GM03348 (cell line): ENCODE data around the gene ZNF722.
"Not testable (repeated sequence)": the region's sequence is repeated elsewhere in the genome, so short reads cannot be mapped to it uniquely, and the experiment has no call there.

Source experiments
- DNase-seq: peaks from one replicate; pipeline ENCODE4 v3.0.0; 2012; ENCODE audit warnings: low spot score

The ZNF722 gene

DNA sequence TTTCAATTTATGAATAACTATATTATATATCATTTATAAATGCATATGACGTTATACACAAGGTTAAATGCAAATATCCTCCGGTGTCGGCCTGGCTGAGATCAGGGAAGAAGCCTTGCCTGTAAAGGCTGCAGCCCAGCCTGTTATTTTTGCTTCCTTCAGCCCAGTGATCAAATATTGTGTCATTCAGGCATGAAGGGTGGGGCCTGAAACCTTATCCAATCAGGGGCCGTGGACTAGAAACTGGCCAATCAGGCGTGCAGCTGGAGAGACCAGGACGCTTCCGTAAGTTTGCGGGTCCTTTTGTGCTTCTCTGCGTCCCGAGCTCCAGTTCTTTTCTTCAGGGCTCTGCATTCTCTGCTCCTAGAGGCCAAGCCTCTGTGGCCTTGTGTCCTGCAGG is at the start of gene ZNF722:
Gene ZNF722, plus strand, starts transcription at position 301 of the 400 bp plus-strand sequence. CDS start 113 bp downstream, outside the sequence.
- DNase-seq = no peak

DNA sequence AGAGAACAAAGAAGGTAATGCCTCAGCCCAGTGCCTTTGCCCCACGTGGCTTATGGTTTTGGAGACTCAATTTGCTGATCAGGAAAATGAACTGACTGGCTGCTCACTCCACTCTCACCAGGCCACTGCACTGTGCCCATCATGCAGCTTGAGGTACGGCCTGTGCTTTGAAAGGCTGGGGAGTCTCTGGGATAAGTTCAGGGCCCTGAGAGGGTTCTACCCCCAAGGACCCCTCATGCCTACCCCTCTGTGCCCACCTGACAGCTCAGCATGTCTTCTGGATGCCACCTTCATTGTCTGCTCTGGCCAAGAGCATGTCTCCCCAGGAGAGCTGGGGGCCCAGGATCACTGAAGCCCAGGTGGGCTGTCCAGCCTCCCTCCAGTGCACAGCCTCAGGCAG is 45.5 kb upstream of the ZNF722 start:
- DNase-seq = no peak

DNA sequence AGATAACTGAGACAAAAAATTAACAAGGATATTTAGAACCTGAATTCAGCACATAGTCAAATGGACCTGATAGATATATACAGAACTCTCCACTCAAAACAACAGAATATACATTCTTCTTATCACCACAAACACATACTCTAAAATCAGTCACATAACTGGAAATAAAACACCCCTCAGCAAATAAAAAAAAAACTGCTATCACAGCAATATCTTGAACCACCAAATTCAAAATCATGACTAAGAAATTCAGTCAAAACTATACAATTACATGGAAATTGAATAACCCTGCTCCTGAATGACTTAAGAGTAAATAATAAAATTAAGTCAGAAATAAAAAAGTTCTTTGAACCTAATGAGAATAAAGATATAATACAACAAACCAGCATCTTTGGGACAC is 30.0 kb upstream of the ZNF722 start:
- DNase-seq = no peak

DNA sequence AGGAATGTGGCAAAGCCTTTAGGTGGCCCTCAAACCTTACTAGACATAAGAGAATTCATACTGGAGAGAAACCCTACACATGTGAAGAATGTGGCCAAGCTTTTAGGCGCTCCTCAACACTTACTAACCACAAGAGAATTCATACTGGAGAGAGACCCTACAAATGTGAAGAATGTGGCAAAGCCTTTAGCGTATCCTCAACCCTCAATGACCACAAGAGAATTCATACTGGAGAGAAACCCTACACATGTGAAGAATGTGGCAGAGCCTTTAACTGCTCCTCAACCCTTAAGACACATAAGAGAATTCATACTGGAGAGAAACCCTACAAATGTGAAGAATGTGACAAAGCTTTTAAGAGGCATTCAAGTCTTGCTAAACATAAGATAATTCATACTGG is 16.8 kb downstream of the ZNF722 start:
- DNase-seq = not testable (repeated sequence)

DNA sequence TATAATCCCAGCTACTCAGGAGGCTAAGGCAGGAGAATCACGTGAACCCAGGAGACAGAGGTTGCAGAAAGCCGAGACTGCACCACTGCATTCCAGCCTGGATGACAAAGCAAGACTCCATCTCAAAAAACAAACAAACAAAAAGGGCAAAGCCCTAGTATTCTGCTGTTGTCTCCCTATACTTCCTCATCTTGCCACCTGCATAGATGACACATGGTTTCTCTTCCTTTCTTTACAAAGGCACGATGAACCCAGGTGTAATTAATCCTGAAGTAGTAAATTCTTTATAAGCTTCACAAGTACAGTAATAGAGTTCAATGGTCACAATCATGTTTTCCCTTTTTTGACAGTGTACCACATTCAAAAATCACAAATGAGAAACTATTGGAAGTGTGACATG is 36.7 kb downstream of the ZNF722 start:
- no peak for DNase-seq

DNA sequence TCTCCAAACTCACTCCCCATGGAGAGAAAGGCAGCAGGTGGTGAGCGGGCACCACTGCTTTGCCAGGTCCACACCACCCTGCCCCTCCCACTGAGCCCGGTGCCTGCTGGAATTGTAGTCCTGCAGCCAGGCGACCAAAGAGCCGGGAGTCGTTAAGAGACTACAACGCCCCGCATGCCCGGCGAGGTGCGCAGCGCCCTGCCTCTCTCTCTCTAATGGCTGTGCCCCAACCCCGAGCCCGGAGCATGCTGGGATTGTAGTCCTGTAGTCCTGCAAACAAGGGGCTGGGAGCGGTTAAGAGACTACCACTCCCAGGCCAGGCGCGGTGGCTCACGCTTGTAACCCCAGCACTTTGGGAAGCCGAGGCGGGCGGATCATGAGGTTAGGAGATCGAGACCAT is 38.4 kb downstream of the ZNF722 start:
- DNase-seq = no peak

DNA sequence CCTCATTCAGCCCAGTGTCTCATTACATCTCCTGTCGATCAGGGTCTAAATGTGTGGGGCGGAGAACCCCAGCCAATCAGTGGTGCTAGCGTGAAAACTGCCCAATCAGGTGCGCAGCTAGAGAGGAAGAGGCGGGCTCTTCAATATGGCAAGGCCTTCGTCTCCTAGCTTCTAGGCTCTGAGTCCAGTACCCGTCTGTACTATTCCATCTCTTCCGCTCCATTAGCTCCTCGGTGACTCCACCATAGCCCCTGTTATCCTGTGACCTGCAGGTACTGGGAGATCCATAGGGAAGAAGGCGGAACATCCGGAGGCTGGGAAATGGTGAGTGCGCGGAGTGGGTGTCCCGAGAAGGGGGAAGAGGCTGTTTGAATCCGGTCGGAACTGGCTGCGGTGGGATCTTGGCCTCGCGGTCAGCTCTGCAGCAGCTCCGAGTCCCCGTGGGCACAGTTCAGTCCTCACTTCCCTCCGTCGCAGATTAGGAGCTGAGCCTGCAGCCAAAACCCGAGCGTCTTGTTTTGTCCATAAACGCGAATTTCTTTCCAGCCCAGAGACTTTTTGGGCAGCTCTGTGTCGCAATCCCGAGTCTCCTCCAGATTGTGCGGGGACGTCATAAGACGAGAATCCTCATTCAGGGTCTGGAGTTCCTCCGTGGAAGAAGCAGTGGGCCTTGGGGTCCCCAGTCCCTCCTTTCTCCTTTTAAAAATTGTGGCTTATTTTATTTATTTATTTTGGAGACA is 46.8 kb downstream of the ZNF722 start, which contains the start of gene ZNF727:
Gene ZNF727, plus strand, starts transcription at position 134 of the 740 bp plus-strand sequence. Its CDS starts 188 bp downstream, at position 322.
- no peak for DNase-seq

DNA sequence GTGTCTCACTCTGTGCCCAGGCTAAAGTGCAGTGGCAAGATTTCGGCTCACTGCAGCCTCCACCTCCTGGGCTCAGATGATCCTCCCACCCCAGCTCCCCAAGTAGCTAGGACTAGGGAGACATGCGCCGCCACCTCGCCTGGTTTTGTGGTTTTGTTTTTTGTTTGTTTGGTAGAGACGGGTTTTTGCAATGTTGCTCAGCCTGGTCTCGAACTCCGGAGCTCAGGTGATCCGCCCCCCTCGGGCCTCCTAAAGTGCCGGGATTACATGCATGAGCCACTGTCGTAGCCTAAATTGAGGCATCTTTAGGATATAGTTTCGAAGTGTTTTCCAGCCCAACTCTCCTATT is 47.4 kb downstream of the ZNF722 start:
- no peak for DNase-seq
